HG02571 (cell line): ENCODE results near the gene ABCB9.
A peak's percentile ranks its signal among the peaks of the same experiment; 100 is the strongest.

Experiments
- ATAC-seq: cut with Tn5 transposase; IDR thresholded peaks from one replicate; pipeline ENCODE4 v1.9.1; 2021; ENCODE audit warnings: mild to moderate bottlenecking, moderate library complexity; ENCODE audit not compliant: unreplicated experiment

ABCB9 gene

DNA sequence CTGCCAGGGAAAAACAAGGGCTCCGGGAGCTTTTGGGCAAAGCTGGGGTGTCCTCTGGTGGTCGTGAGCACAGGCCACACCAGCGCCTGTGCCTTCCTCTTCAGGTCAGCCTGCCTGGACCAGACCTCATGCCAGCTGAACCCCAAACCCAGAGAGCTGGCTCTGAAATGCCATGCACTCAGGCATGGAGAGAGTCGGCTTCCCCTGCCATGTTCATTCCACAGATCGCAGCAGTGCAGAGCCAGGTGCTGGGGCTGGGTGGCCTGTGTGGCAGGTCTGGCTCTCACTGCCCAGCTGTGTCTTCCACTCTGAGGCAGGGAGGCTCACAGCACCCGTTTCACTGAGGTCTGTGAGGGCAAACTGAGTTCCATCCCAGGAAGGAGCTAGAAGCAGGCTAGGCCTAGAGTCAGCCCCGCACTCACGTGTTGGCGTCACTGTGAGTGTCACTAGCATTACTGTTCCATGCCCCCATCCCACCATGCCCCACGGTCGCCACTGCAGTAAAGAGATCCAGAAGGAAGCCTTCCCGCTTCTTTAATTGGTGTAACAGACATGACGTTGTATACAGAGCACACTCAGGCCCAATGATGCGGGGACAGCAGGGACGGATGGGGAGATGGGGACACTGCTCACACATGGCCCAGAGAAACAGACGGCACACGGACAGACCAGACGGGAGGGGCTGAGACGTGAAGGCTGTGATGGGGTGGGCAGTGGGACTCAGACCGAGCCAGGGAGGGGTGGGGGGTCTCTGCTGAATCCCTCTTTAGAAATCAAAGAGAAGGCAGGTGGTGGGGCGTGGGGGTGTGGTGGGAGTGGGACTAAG is 16.9 kb upstream of the ABCB9 start:
- no peak for ATAC-seq

DNA sequence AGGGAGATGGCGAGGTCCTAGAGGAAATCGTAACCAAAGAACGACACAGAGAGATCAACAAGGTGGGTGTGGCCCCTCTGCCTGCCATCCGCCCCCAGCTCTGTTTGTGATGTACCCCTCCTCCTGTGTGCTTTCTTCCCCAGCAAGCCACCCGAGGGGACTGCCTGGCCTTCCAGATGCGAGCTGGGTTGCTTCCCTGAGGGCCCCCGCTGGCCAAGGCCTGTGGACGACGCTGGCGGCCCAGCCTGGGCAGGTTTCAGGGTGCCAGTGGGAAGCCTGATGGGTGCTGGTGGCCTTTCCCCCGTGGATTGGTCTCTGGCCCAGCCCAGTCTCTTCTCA is 16.2 kb upstream of the ABCB9 start:
- ATAC-seq, result no peak

DNA sequence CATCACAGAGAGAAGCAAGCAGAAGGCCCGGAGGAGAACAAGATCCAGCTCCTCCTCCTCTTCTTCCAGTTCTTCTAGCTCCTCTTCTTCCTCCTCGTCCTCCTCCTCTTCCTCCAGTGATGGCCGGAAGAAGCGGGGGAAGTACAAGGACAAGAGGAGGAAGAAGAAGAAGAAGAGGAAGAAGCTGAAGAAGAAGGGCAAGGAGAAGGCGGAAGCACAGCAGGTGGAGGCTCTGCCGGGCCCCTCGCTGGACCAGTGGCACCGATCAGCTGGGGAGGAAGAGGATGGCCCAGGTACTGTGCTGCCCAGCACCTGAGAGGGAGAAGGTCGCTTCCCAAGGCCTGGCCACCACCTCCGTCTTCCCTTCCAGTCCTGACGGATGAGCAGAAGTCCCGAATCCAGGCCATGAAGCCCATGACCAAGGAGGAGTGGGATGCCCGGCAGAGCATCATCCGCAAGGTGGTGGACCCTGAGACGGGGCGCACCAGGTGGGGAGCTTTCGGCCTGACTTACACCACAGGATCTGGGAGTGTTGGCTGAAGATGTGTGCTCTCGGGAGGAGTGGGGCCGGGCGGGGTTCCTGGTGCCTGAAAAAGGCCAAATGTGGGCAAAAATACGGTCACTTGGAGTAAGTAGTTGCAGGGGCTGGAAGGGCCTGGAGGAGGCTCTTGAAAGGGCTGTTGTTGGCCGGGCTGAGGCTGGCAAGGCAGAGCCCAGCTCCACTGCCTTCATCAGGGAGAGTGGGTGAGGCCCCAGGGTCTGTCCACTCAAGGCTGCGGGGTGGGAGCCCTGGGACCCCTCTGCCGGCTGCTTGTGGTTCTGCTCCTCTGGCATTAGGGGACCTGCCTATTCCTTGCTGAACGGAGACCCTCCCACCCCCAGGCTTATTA is 15.6 kb upstream of the ABCB9 start:
- no peak for ATAC-seq

DNA sequence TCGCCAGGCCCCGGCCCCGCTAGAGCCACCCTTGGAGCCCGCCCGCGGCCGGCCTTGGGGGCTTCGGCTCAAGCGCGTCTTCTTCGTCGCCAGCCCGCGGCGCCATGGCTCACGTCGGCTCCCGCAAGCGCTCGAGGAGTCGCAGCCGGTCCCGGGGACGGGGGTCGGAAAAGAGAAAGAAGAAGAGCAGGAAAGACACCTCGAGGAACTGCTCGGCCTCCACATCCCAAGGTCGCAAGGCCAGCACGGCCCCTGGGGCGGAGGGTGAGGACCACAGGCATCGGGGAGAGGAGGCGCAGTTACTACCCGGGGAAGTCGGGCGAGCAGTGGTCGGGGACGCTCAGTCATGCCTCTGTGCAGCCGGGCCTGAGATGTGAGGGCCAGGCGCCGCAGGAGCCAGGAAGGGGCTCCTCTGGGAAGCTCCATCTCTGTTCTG is 14.8 kb upstream of the ABCB9 start:
- ATAC-seq, result no peak

DNA sequence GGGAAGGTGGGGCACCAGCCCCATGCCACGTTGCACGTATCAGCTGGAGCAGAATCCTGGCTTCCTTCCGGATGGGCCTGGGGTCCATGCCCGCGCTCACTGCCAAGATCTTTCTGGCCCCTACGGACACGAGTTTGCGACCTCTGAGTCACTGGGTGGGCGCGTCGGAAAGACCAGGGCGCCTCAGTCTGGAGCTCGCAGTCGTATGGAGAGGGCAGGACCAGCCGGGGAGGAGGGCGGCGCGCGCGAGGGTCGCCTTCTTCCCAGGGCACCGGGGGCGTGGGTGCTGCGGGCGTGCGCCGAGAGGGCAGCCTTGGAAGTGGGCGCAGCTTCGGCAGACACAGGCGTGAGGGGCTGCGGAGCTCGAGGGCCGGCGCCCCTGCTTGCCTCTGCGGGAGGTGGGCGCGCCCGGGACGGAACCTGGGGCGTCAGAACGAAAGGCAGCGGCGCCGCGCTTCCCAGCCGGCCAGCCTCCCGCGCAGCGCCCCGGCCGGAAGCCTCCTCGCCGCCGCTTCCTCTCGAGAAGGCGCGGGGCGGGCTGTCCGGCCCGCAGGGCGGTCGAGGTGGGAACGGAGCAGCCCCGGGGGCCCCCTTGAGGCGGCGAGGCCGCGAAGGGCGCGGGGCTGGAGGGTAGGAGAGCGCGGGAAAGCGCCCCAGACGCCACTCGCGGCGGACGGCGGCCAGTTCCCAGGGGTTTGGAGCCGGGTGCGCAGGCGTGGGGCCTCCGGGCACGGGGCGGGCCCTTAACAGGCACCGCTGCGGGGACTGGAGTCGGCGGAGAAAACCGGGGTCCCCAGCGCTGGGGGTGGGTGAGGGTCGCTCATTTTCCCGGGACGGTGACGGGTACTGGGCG is 14.1 kb upstream of the ABCB9 start, which contains the start of gene ARL6IP4:
Gene ARL6IP4, plus strand, starts transcription at position 499 of the 853 bp plus-strand sequence. CDS start 459 bp downstream, outside the sequence.
- ATAC-seq, result no peak

DNA sequence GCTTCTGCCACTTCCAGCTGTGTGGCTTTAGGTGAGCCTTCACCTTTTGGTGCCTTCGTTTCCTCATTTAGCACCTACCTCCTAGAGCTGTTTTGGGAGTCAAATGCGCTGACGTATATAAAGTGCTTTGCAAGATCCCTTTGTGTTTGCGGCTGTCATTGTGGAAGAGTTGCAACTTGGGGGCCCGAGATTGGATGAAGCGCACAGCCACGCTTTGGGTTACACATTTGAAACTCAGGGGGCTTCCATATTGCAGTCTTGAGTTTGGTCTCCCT is 13.6 kb upstream of the ABCB9 start:
- no peak for ATAC-seq

DNA sequence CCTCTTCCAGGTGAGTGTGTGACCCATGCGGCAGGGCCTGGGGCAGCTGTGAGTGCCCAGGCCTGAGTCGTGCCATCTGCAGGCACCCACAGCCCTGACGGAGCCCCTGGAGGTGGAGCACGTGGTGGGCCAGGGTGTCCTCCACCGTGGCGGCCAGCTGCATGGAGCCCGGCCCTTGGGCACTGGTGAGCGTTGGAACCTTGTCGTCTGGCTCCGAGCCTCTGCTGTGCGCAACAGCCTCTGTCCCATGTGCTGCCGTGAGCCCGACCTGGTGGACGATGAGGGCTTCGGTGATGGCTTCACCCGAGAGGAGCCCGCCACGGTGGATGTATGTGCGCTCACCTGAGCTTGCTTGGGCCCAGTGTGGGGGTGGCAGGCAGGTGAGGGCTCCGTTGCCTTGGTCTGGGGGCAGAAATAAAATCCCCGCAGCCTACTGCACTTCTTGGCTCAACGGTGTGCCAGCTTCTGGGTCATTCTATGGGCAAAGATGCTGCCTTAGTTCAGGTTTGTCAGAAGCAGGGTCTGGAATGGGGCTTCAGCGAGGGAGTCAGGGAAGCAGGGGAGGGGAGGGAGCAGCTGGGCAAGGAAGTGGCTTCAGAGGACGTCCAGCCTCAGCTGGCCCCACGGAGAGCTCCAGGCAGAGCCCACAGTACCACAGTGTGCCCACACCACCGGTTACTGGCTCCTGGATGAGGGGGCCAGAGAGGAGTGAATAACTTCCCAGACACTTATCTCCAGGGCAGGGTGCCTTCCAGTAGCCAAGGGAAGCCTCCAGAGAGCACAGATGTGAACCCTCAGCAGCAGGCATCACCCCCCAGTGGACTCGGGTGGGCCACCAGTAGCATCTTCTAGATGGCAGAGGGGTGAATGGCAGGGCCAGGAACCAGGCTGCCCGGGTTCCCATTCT is 13.0 kb upstream of the ABCB9 start:
- no peak for ATAC-seq

DNA sequence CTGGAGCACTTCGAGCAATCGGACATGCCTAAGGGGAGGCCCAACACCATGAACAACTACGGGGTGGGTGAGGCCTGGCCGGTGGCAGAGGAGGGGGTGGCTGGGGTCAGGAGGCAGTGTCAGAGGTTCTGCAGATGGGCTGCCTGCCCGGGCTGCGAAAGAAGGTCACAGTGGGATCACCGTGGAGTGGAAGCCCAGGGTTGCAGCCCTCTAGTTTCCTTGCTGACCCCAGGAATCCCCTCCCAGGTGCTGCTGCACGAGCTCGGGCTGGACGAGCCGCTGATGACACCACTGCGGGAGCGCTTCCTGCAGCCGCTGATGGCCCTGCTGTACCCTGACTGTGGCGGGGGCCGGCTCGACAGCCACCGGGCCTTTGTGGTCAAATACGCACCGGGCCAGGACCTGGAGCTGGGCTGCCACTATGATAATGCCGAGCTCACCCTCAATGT is 12.3 kb upstream of the ABCB9 start:
- no peak for ATAC-seq

DNA sequence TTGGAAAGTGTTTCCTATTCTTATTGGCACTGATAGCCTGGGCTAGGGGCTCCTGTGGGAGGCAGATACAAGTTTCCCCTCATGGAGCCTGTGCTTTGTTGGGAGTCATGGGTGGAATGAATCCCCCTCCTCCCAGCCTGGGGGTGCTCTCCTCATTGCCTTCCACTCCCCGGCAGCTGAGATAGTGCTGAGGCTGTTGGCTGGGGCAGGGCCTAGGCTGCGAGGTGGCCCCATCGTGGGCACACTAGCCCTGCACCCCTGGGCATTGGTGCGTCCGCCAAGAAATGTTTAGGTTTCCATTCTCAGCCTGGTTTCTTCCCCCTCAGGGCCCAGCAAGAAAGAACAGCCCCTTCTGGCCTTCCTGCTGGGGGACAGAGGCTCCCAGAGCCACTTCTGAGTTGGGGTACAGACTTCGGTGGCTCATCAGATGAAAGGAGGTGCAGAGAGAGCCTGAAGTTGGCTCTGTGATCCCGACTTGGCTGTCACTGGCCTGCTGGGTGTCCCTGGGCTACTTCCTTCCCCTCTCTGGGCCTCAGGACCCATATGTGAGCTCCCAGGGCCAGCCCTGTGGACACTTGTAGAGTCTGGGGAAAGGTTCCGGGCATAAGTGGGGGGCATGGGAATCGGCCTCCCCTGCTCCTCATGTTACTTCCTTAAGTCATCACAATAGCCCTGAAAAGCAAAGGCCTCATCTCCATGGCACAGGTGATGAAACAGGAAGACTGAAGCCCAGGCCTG is 11.6 kb upstream of the ABCB9 start:
- no peak for ATAC-seq

DNA sequence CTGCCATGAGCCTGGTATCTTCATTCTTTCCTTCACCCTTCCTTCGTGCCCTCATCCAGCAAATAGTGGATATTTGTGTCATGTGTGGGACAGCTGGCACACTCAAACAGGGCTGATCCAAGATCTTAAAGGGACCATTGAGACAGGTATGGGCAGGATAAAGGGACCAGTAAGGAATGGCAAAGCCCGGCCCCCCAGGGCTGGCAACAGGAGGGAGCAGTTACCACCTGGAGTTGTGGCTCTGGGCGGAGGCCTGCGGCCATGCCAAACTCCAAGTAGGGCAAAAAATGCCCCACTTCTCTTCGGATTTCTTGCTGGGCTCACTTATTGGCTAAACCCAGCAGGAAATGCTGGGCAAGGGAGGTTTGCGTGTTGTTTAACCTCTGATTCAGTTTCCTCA is 10.9 kb upstream of the ABCB9 start:
- ATAC-seq, result no peak

DNA sequence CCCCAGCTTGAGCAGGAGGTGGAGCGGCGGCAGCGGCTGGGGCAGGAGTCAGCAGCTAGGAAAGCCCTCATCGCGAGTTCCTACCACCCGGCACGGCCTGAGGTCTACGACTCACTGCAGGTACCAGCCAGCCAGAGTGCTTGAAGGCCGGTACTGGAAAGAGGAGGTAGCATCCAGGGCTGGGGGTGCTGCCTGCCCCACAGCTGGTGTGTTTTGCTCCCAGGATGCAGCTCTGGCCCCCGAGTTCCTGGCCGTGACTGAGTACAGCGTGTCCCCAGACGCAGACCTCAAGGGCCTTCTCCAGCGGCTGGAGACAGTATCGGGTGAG is 10.3 kb upstream of the ABCB9 start:
- no peak for ATAC-seq

DNA sequence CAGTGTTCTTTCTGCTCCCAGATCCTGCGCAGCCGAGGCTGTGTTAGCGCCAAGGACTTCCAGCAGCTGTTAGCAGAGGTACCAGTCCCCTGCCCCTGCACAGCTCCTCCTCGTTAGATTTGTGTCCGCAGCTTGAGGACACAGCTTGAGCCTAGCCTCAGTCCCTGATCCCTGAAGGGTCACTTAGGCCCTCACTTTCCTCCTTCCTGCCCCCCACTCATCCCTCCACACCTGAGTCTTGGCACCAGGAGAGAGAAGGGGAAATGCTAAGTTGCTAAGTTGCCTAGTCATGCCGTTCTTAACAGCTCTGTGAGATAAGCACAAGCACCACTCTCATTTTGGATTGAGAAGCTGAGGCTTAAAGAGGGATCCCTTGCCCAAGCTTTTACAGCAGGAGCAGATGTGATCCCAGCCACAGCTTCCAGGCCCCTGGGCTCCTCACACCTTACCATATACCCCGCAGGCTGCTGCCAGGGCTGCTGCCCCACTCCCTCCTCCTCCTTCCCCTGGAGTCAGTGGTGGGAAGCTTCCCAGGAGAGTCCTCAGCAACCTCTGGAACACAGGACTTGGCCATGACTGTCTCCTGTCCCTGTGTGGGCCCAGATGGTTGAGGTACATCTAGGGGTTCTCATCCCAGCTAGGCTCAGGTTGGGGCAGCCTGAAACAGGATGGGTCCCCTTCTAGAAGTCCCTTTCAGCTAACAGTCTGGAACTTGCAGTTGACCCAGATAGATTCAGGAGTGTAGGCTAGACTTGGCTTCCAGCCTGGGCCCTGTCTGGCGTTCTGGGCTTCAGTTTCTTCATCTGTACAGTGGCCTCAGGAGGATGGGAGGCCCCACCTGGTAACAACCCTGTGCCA is 9.8 kb upstream of the ABCB9 start:
- ATAC-seq, result no peak

DNA sequence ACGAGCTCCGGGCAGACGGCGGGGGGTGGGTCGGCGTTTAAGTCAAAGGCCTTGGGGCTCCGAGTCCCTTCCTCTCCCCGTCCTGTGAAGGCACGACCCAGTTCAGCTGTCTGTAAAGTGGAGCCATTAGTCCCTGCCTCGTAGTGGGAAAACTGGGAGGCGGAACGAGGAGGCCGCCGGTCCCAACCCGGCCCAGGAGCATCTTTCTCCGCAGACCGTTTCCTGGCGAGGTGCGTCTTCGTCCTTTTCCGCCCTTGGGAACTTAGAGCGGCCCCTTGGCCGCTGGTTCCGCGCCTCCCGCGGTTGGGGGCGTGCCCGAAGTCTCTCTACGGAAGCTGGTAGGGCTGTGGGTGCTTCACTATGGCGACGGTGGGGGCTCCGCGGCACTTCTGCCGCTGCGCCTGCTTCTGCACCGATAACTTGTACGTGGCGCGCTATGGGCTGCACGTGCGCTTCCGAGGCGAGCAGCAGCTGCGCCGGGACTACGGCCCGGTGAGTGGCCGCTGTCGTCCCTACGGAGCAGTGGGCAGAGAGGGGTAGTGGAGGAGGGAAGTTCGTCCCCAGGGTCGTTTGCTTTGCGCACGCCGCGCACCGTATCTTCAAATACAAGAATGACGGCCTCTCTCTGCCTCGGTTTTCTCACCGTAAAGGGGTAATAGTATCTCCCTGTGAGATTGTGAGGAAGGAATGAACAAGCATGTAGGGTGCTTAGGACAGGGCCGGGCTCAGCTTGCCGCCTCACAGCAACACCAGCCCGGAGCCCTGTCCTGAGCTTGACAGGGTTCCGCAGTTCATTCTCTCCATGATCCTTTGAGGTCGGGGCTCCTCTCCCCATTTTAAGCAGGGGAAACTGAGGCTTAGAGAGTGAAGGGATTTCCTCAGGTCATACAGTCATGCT is 8.9 kb upstream of the ABCB9 start, which contains the start of gene OGFOD2:
Gene OGFOD2, plus strand, starts transcription at position 353 of the 898 bp plus-strand sequence. Its CDS starts 8 bp downstream, at position 361.
- peak; percentile 66 for ATAC-seq

DNA sequence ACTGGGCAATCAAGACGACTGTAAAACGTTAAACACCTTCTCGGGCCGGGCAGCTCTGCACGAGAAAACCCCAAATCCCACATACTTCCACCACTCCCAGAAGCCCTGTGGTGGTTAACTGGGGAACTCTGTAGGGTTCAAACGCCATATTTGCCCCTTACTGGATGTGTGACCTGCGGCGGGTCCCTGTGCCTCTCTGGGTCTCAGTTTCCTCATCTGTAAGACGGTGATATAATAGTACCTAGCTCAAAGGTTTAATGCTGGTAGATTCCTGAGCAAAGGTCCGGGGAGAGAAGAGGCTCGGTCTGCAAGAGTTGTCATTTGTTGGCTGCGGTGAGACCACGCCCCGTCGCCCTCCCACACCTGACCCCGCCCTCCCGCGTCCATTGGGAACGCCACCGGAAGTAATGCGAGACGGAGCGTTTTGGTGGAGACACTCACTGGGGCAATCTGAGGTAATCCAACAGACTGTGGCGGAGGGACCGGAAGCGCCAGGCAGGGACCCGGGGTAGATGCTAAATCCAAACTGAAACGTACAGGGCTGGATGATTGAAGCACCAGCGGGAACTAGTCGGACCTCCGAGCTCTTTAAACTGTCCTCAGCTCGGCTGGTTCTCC is 8.1 kb upstream of the ABCB9 start:
- ATAC-seq, result peak; percentile 74

DNA sequence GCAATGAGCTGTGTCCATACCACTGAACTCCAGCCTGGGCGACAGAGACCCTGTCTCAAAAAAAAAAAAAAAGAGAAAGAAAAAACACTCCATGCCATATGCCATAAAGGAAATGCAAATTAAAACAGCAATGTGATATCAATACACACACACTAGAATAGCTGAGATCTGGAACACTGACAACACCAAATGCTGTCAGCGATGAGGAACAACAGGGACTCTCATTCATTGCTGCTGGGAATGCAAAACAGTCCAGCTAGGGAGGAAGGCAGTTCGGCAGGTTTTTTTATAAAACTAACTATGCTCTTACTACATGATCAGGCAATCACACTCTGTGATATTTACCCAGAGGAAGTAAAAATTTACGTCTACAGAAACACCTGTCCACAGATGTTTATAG is 3.4 kb upstream of the ABCB9 start:
- no peak for ATAC-seq

DNA sequence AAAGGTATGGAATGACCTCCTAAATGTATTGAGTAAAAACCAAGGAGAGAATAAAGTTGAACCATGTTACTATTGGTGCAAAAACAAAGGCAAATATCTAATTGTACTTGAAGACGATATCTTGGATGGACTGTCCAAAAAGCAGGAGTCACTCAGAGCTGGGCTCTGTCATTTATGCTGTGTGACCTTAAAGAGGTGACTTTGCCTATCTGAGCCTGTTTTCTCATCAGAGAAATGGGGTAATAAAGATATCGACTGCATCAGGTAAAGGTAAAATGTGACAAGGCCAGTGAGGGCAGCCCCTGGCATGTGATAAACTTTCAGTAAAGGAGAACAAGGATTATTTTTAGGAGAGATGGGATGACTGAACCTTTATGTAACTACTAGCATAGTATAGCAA is 1.8 kb upstream of the ABCB9 start:
- no peak for ATAC-seq
